AG08395 (cell line): Measurements from ENCODE around the gene BCKDK.
A peak's percentile ranks its signal among the peaks of the same experiment; 100 is the strongest.
"Not testable (repeated sequence)": the region's sequence is repeated elsewhere in the genome, so short reads cannot be mapped to it uniquely, and the experiment has no call there.

Source experiments
- DNase-seq: peaks from one replicate; pipeline ENCODE4 v3.0.0; 2012; ENCODE audit warnings: mixed read lengths, low spot score

Gene BCKDK

GRCh38 chr16:31127182-31127581, 19.0 kb downstream of the BCKDK start:
- no peak for DNase-seq

GRCh38 chr16:31128711-31129567, 20.8 kb downstream of the BCKDK start:
- no peak for DNase-seq

- no peak for DNase-seq
Measured at GRCh38 chr16:31129568-31130335, 21.6 kb downstream of the BCKDK start.

GRCh38 chr16:31130336-31130891, 22.2 kb downstream of the BCKDK start:
- DNase-seq, result no peak

GRCh38 chr16:31130899-31131298, 22.7 kb downstream of the BCKDK start:
- DNase-seq, result no peak

- no peak for DNase-seq
Measured at GRCh38 chr16:31131416-31131815, 23.2 kb downstream of the BCKDK start.

- DNase-seq, result no peak
Measured at GRCh38 chr16:31131841-31132271, 23.7 kb downstream of the BCKDK start.

GRCh38 chr16:31132303-31132979, 24.3 kb downstream of the BCKDK start:
- no peak for DNase-seq

- no peak for DNase-seq
Measured at GRCh38 chr16:31133046-31133501, 24.9 kb downstream of the BCKDK start.

GRCh38 chr16:31134091-31134571, 25.9 kb downstream of the BCKDK start:
- no peak for DNase-seq

GRCh38 chr16:31134625-31135534, 26.7 kb downstream of the BCKDK start:
- DNase-seq, result no peak

GRCh38 chr16:31135535-31136286, 27.5 kb downstream of the BCKDK start, which contains the start of gene PRSS8:
PRSS8 (minus strand) TSS chr16:31135727; CDS start chr16:31135498, 229 bp downstream.
- no peak for DNase-seq

- DNase-seq, result no peak
Measured at GRCh38 chr16:31136287-31136662, 28.1 kb downstream of the BCKDK start.

GRCh38 chr16:31136822-31137499, 28.8 kb downstream of the BCKDK start:
- DNase-seq, result not testable (repeated sequence)

- peak; percentile 61 for DNase-seq
Measured at GRCh38 chr16:31138621-31139578, 30.7 kb downstream of the BCKDK start.

- DNase-seq, result not testable (repeated sequence)
Measured at GRCh38 chr16:31141071-31141469, 32.9 kb downstream of the BCKDK start.

GRCh38 chr16:31141489-31142108, 33.4 kb downstream of the BCKDK start:
- peak; percentile 39 for DNase-seq
